CD14-positive monocyte (primary cell): Measurements from ENCODE around the gene LCLAT1. TPM values are rescaled to one million over a fixed set of nuclear protein-coding genes. Genes with fewer than 3 reads are reported as not detected.

Experiments used
- DNase-seq, 3 donors: peaks; one replicate each; pipeline ENCODE4 v3.0.0-alpha.2; 2011 to 2022
- H2AFZ ChIP-seq: 2 replicates; pipeline ENCODE4 v1.6.0; 2012; ENCODE audit warnings: mild to moderate bottlenecking, low read depth, low read length, inconsistent platforms; ENCODE audit not compliant: insufficient read depth, poor library complexity, severe bottlenecking
- H3K27ac ChIP-seq, 2 donors: 1 replicate in 1 of 2; 2 replicates in 1 of 2; pipeline ENCODE4 v1.5.1; 2012 to 2013; ENCODE audit warnings: low read length in 2 of 2, control low read depth in 1 of 2, inconsistent platforms in 1 of 2, low read depth in 1 of 2, mild to moderate bottlenecking in 1 of 2
- H3K27me3 ChIP-seq, 2 donors: one replicate each; pipeline versions ENCODE4 v1.6.0 to v1.6.1; 2011 to 2013; ENCODE audit warnings: low read length in 2 of 2; ENCODE audit not compliant: control insufficient read depth in 2 of 2, insufficient read depth in 2 of 2
- H3K36me3 ChIP-seq, 2 donors: replicated peaks in 1 of 2; 1 replicate in 1 of 2; 2 replicates in 1 of 2; pipeline versions ENCODE4 v1.5.1 to v1.6.1; 2012 to 2013; ENCODE audit warnings: low read length in 2 of 2, control low read depth in 1 of 2, inconsistent platforms in 1 of 2, mild to moderate bottlenecking in 1 of 2; ENCODE audit not compliant: insufficient read depth in 2 of 2, control insufficient read depth in 1 of 2
- H3K4me1 ChIP-seq, 2 donors: 1 replicate in 1 of 2; 2 replicates in 1 of 2; pipeline versions ENCODE4 v1.5.1 to v1.6.1; 2012 to 2013; ENCODE audit warnings: low read length in 2 of 2, control low read depth in 1 of 2, inconsistent platforms in 1 of 2, mild to moderate bottlenecking in 1 of 2, moderate library complexity in 1 of 2; ENCODE audit not compliant: insufficient read depth in 2 of 2, control insufficient read depth in 1 of 2
- H3K4me2 ChIP-seq: replicated peaks from 2 replicates; pipeline ENCODE3; 2012; ENCODE audit warnings: low read length, moderate library complexity, mild to moderate bottlenecking; ENCODE audit not compliant: poor library complexity, severe bottlenecking; ENCODE audit errors: extremely low read depth
- H3K4me3 ChIP-seq, 3 experiments: fragments of 200-600 bp in 1 of 3; sonication (generic) in 1 of 3; replicated peaks in 1 of 3; 1 replicate in 2 of 3; 2 replicates in 1 of 3; pipeline ENCODE4 v1.5.1; 2011 to 2013; ENCODE audit warnings: low read length in 3 of 3, mild to moderate bottlenecking in 3 of 3, control low read depth in 2 of 3, low read depth in 2 of 3, inconsistent platforms in 1 of 3, moderate library complexity in 1 of 3
- H3K79me2 ChIP-seq: 2 replicates; pipeline ENCODE4 v1.6.0; 2012; ENCODE audit warnings: mild to moderate bottlenecking, control low read depth, inconsistent platforms, low read length, moderate library complexity; ENCODE audit not compliant: insufficient read depth
- H3K9ac ChIP-seq: 2 replicates; pipeline ENCODE4 v1.6.0; 2017; ENCODE audit warnings: low read length, mild to moderate bottlenecking; ENCODE audit not compliant: insufficient read depth, poor library complexity, severe bottlenecking
- H3K9me3 ChIP-seq, 2 donors: replicated peaks in 1 of 2; 1 replicate in 1 of 2; 2 replicates in 1 of 2; pipeline versions ENCODE4 v1.5.1 to v1.6.1; 2012 to 2013; ENCODE audit warnings: low read length in 2 of 2, control low read depth in 1 of 2; ENCODE audit not compliant: control insufficient read depth in 1 of 2, insufficient read depth in 1 of 2
- H4K20me1 ChIP-seq: 2 replicates; pipeline ENCODE4 v1.6.0; 2012; ENCODE audit warnings: mild to moderate bottlenecking, low read length, control low read depth, moderate library complexity; ENCODE audit not compliant: insufficient read depth
- H3K27ac Mint-ChIP-seq, 7 donors: one replicate each; pipeline ENCODE4 v1.8.0; 2020; ENCODE audit warnings: mild to moderate bottlenecking in 7 of 7, mixed read lengths in 7 of 7, moderate library complexity in 6 of 7, inconsistent platforms in 2 of 7
- H3K27me3 Mint-ChIP-seq, 3 donors: one replicate each; pipeline ENCODE4 v1.8.0; 2021 to 2022; ENCODE audit warnings: low read depth in 3 of 3, mild to moderate bottlenecking in 3 of 3, mixed read lengths in 3 of 3, moderate library complexity in 3 of 3, inconsistent platforms in 1 of 3
- H3K36me3 Mint-ChIP-seq, 2 donors: one replicate each; pipeline ENCODE4 v1.8.0; 2020; ENCODE audit warnings: mixed read lengths in 2 of 2, inconsistent platforms in 1 of 2, mild to moderate bottlenecking in 1 of 2
- H3K4me1 Mint-ChIP-seq: one replicate; pipeline ENCODE4 v1.8.0; 2020; ENCODE audit warnings: mild to moderate bottlenecking, mixed read lengths
- H3K4me3 Mint-ChIP-seq, 2 donors: one replicate each; pipeline ENCODE4 v1.8.0; 2020; ENCODE audit warnings: mild to moderate bottlenecking in 2 of 2, mixed read lengths in 2 of 2, moderate library complexity in 1 of 2
- H3K9me3 Mint-ChIP-seq, 7 donors: one replicate each; pipeline ENCODE4 v1.8.0; 2020 to 2022; ENCODE audit warnings: mixed read lengths in 7 of 7, mild to moderate bottlenecking in 6 of 7, moderate library complexity in 6 of 7, inconsistent platforms in 2 of 7
- WGBS: methylation state at CpG from one replicate; pipeline ENCODE4 v1.1.5; 2013; ENCODE audit warnings: missing lambda C conversion rate; ENCODE audit not compliant: insufficient coverage; 5-methylcytosine and 5-hydroxymethylcytosine counted together
- intact Hi-C, 2 donors: fragments of 100-400 bp; cut with micrococcal nuclease; formaldehyde crosslinking; loops; one replicate each; pipeline versions ENCODE4 v1.15.0 to v1.15.1; 2023
- polyA plus RNA-seq, 3 donors: library from polyadenylated mRNA; depleted of rRNA in 1 of 3; unstranded in 2 of 3; stranded (reverse) in 1 of 3; fragments of 300-500 nt in 2 of 3; fragments of >200 nt in 1 of 3; fragmentation: Illumina TruSeq in 2 of 3; gene quantifications; 1 replicate in 2 of 3; 2 replicates in 1 of 3; pipeline ENCODE4 v1.2.3, GENCODE V29; 2012 to 2021
- TF ChIP-seq, protein P1 (sequence below): fragments of 200-600 bp; IDR thresholded peaks from one replicate; pipeline ENCODE4 v1.8.0; 2022; ENCODE audit warnings: antibody characterized with exemption, mild to moderate bottlenecking

Gene LCLAT1
- polyA plus RNA-seq, 3 donors, result 1.2 to 5.7 (median 1.3) TPM

DNA sequence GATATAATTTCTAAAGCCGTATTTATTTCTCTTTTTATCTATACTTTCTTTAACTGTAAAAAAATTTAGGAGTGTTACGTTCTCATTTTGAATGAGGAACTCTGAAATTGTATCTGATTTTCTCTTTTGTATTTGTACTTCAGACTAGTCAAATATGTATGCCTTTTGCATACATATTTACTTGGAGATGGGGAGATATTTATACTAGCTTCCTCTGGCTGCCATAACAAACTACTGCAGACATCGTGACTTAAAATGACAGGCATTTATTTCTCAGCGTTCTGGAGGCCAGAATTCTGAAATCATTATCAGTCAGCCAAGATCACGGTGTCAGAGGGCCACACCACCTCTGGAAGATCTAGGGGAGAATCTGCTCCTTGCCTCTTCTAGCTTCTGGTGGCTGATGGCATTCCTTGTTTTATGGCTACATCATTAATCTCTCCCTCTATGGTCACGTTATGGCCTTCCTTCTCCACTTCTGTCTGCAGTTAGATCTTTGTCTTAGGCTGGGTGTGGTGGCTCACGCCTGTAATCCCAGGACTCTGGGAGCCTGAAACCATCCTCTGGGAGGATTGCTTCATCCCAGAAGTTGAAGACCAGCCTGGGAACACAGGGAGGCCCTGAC is 8.2 kb downstream of the LCLAT1 start:
- Mint-ChIP-seq H3K9me3 (peaks cover 0 to 3% (median 0%) of the 10 kb centered on the region in 7 donors), H3K27ac (no peak overlapping the region), H3K4me3 (no peak overlapping the region), H3K4me1 (no peaks in the 10 kb centered on the region), H3K27me3 (peaks cover 0 to 2% (median 0%) of the 10 kb centered on the region in 3 donors), H3K36me3 (peaks cover 0 to 4% of the 10 kb centered on the region in 2 donors)
- Histone ChIP-seq H3K27me3 (no peaks in the 10 kb centered on the region), H3K9me3 (no peaks in the 10 kb centered on the region), H3K27ac (no peak overlapping the region), H3K4me1 (no peaks in the 10 kb centered on the region), H3K4me2 (no peak overlapping the region), H3K4me3 (no peak overlapping the region), H3K9ac (no peak overlapping the region), H3K79me2 (peaks cover 14% of the 10 kb centered on the region), H3K36me3 (no peaks in the 10 kb centered on the region), H4K20me1 (no peaks in the 10 kb centered on the region), H2AFZ (no peak overlapping the region)
- no CpG with 5 or more reads among the region's 7 CpGs for WGBS
- TF ChIP-seq, protein P1, sequence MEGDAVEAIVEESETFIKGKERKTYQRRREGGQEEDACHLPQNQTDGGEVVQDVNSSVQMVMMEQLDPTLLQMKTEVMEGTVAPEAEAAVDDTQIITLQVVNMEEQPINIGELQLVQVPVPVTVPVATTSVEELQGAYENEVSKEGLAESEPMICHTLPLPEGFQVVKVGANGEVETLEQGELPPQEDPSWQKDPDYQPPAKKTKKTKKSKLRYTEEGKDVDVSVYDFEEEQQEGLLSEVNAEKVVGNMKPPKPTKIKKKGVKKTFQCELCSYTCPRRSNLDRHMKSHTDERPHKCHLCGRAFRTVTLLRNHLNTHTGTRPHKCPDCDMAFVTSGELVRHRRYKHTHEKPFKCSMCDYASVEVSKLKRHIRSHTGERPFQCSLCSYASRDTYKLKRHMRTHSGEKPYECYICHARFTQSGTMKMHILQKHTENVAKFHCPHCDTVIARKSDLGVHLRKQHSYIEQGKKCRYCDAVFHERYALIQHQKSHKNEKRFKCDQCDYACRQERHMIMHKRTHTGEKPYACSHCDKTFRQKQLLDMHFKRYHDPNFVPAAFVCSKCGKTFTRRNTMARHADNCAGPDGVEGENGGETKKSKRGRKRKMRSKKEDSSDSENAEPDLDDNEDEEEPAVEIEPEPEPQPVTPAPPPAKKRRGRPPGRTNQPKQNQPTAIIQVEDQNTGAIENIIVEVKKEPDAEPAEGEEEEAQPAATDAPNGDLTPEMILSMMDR, result no peak
- intact Hi-C loops, result no loop called here
- DNase-seq, result no peak

DNA sequence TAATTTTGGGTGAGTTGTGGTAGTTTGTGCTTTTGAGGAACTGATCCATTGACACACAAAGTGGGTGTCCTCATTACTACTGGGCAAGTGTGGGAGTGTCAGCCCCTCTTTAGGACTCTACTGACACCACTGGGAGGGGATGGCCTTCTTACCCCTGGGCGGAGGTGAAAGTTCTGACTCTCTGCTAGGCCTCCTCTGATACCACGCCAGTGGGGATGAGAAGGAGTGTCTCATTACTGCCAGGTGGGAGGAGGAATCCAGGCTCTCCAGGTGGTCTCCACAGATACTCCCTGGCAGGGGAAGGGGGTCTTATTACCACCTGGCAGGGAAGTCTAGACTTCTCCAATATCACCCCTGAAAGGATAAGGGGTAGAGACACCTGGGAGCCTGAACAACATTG is 9.1 kb downstream of the LCLAT1 start:
- H3K36me3 ChIP-seq, result no peaks in the 10 kb centered on the region
- no peaks in the 10 kb centered on the region for H3K4me1 Mint-ChIP-seq
- DNase-seq, result no peak
- WGBS, result no CpG with 5 or more reads among the region's 2 CpGs
- H3K27ac ChIP-seq, result no peak overlapping the region
- no peak overlapping the region for H2AFZ ChIP-seq
- H3K9ac ChIP-seq, result no peak overlapping the region
- peak overlapping the region in 1 of 7 donors; percentile 18 for H3K27ac Mint-ChIP-seq
- peaks cover under 1 to 2% of the 10 kb centered on the region in 2 donors for H3K36me3 Mint-ChIP-seq
- peaks cover 14% of the 10 kb centered on the region for H3K79me2 ChIP-seq
- no peak overlapping the region for H3K4me3 ChIP-seq
- H3K9me3 ChIP-seq, result no peaks in the 10 kb centered on the region
- no peaks in the 10 kb centered on the region for H4K20me1 ChIP-seq
- H3K4me2 ChIP-seq, result no peak overlapping the region
- H3K9me3 Mint-ChIP-seq, result peaks cover 0 to 3% (median 0%) of the 10 kb centered on the region in 7 donors
- H3K27me3 ChIP-seq, result no peaks in the 10 kb centered on the region
- H3K4me1 ChIP-seq, result no peaks in the 10 kb centered on the region
- TF ChIP-seq, protein P1, result no peak
- intact Hi-C loops, result no loop called here
- H3K27me3 Mint-ChIP-seq, result peaks cover 0 to 2% (median 0%) of the 10 kb centered on the region in 3 donors
- H3K4me3 Mint-ChIP-seq, result no peak overlapping the region
